CD4-positive, alpha-beta T cell (primary cell): ENCODE measurements around the gene PSTK. TPM values are rescaled to one million over a fixed set of nuclear protein-coding genes. Genes with fewer than 3 reads are reported as not detected.
A peak's percentile ranks its signal among the peaks of the same experiment; 100 is the strongest.

Source experiments
- ATAC-seq: fragments of 200-7000 bp; cut with Tn5 transposase; one replicate; pipeline ENCODE4 v1.10.0; 2022; ENCODE audit warnings: mild to moderate bottlenecking; ENCODE audit not compliant: poor library complexity
- CTCF ChIA-PET: fragments of 350-600 bp; sonication (Branson Sonifier 250); formaldehyde crosslinking; loops from one replicate; lab custom pipeline; 2021; ENCODE audit warnings: antibody characterized with exemption, inconsistent platforms; lab: Charles Lee
- POLR2A ChIA-PET: fragments of 350-600 bp; sonication (Branson Sonifier 250); formaldehyde crosslinking; loops from one replicate; lab custom pipeline; 2021; ENCODE audit warnings: antibody characterized with exemption, inconsistent platforms; lab: Charles Lee
- DNase-seq, 14 experiments: peaks; one replicate each; pipeline ENCODE4 v3.0.0-alpha.2; 2013 to 2020; ENCODE audit warnings: mixed read lengths in 2 of 14
- H3K27ac ChIP-seq, 2 donors: one replicate each; pipeline versions ENCODE4 v1.5.1 to v1.7.0; 2013; ENCODE audit warnings: low read length in 2 of 2, low read depth in 1 of 2, mild to moderate bottlenecking in 1 of 2
- H3K27me3 ChIP-seq, 2 experiments: 1 replicate in 1 of 2; 2 replicates in 1 of 2; pipeline versions ENCODE4 v1.6.1 to v1.7.0; 2013; ENCODE audit warnings: low read length in 2 of 2, control low read depth in 1 of 2, mild to moderate bottlenecking in 1 of 2, moderate library complexity in 1 of 2; ENCODE audit not compliant: insufficient read depth in 2 of 2, control insufficient read depth in 1 of 2
- H3K36me3 ChIP-seq: one replicate; pipeline ENCODE4 v1.6.1; 2013; ENCODE audit warnings: low read length, control low read depth; ENCODE audit not compliant: insufficient read depth
- H3K4me1 ChIP-seq: one replicate; pipeline ENCODE4 v1.6.1; 2013; ENCODE audit warnings: low read length, control low read depth; ENCODE audit not compliant: insufficient read depth
- H3K4me3 ChIP-seq: one replicate; pipeline ENCODE4 v1.5.1; 2013; ENCODE audit warnings: mild to moderate bottlenecking, low read length, moderate library complexity
- H3K9me3 ChIP-seq, 2 experiments: 1 replicate in 1 of 2; 2 replicates in 1 of 2; pipeline versions ENCODE4 v1.6.1 to v1.7.0; 2013; ENCODE audit warnings: low read length in 2 of 2, mild to moderate bottlenecking in 2 of 2, control low read depth in 1 of 2, moderate library complexity in 1 of 2; ENCODE audit not compliant: control insufficient read depth in 1 of 2, insufficient read depth in 1 of 2
- H3K27ac Mint-ChIP-seq: one replicate; pipeline ENCODE4 v1.8.0; 2020; ENCODE audit warnings: mixed read lengths
- H3K27me3 Mint-ChIP-seq: one replicate; pipeline ENCODE4 v1.8.0; 2021; ENCODE audit warnings: mixed read lengths
- H3K36me3 Mint-ChIP-seq: one replicate; pipeline ENCODE4 v1.8.0; 2021; ENCODE audit warnings: low read depth, mixed read lengths
- H3K4me1 Mint-ChIP-seq: one replicate; pipeline ENCODE4 v1.8.0; 2021; ENCODE audit warnings: low read depth, mixed read lengths
- H3K4me3 Mint-ChIP-seq: one replicate; pipeline ENCODE4 v1.8.0; 2020; ENCODE audit warnings: mild to moderate bottlenecking, mixed read lengths
- H3K9me3 Mint-ChIP-seq: one replicate; pipeline ENCODE4 v1.8.0; 2020; ENCODE audit warnings: mixed read lengths
- intact Hi-C, 2 experiments: fragments of 100-400 bp; cut with DNase I in 1 of 2; cut with micrococcal nuclease in 1 of 2; formaldehyde crosslinking; loops; one replicate each; pipeline versions ENCODE4 v1.15.1 to v1.9.0; 2023 to 2025; cut with DNase I, micrococcal nuclease
- total RNA-seq, 174 experiments: library from RNA in 2 of 174; stranded (reverse) in 2 of 174; gene quantifications; one replicate each; pipeline ENCODE4 v1.2.3 and lab custom pipeline; 2021 to 2026
- TF ChIP-seq, protein P1 (sequence below): fragments of 200-600 bp; IDR thresholded peaks from one replicate; pipeline ENCODE4 v1.8.0; 2022; ENCODE audit warnings: antibody characterized with exemption, mild to moderate bottlenecking

PSTK gene
- total RNA-seq, 2 experiments from 2014 or later: 16.1 to 18.6 TPM

DNA sequence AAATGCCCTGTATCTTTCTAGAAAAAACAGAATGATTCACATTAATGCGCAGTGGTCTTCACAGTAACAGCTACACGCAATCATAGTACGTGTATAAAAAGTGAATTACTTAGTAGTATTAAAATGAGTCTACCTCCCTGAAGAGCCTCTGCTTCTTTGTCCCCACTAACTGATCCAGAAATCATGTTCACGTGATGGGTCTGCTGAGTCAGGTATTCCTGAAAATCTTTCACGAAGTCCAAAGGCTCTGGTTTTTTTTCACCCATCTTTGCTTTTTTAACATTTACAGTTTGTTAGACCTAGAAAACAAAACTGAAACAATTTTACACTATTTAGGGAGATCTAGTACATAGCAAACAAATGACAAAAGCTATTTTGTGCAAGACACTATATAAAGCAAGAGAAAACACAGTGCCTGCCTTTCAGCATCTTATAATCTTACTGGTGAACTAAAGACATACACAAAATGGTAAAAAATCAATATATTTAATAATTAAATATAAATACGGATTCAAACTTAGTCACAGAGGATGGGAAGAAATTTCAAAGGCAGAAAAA is 18.2 kb downstream of the PSTK start:
- Histone ChIP-seq H3K9me3 (no peaks in the 10 kb centered on the region), H3K27ac (no peak overlapping the region), H3K4me1 (peaks cover 2% of the 10 kb centered on the region), H3K4me3 (no peak overlapping the region), H3K36me3 (peaks cover 45% of the 10 kb centered on the region), H3K27me3 (no peaks in the 10 kb centered on the region)
- Mint-ChIP-seq H3K9me3 (no peaks in the 10 kb centered on the region), H3K27me3 (no peaks in the 10 kb centered on the region), H3K4me1 (peaks cover 44% of the 10 kb centered on the region), H3K27ac (no peak overlapping the region), H3K4me3 (no peak overlapping the region), H3K36me3 (peaks cover 76% of the 10 kb centered on the region)
- POLR2A ChIA-PET: interaction anchor here (3.9 kb wide), 1 partner anchor 9 kb away, joined by 21 read pairs; the partner anchor contains the start of gene IKZF5
- no peak for DNase-seq
- intact Hi-C loops: no loop called here
- TF ChIP-seq, protein P1, sequence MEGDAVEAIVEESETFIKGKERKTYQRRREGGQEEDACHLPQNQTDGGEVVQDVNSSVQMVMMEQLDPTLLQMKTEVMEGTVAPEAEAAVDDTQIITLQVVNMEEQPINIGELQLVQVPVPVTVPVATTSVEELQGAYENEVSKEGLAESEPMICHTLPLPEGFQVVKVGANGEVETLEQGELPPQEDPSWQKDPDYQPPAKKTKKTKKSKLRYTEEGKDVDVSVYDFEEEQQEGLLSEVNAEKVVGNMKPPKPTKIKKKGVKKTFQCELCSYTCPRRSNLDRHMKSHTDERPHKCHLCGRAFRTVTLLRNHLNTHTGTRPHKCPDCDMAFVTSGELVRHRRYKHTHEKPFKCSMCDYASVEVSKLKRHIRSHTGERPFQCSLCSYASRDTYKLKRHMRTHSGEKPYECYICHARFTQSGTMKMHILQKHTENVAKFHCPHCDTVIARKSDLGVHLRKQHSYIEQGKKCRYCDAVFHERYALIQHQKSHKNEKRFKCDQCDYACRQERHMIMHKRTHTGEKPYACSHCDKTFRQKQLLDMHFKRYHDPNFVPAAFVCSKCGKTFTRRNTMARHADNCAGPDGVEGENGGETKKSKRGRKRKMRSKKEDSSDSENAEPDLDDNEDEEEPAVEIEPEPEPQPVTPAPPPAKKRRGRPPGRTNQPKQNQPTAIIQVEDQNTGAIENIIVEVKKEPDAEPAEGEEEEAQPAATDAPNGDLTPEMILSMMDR: no peak
- CTCF ChIA-PET: interaction anchor here (0.8 to 1.4 kb wide), 3 partner anchors 9 to 1061 kb away, joined by 3 read pairs; no protein-coding TSS in a partner anchor
- ATAC-seq: no peak

DNA sequence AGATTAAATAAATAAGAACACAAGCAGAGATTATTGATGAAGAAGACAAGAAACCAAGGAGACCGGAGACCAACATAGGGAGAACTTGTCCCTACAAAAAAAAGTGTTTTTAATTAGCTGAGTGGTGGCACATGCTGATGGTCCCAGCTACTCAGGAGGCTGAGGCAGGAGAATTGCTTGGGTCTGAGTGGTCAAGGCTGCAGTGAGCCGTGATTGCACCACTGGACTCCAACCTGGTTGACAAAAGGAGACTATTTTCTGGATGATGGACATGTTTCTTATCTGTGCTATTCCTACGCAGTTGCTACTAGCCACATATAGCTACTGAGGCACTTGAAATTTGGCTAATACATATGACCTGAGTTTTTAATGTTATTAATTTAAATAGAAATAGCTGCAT is 18.7 kb downstream of the PSTK start:
- H3K36me3 Mint-ChIP-seq: peaks cover 75% of the 10 kb centered on the region
- H3K9me3 ChIP-seq: no peaks in the 10 kb centered on the region
- POLR2A ChIA-PET: interaction anchor here (3.9 kb wide), 1 partner anchor 9 kb away, joined by 21 read pairs; the partner anchor contains the start of gene IKZF5
- intact Hi-C loops: no loop called here
- CTCF ChIA-PET: interaction anchor here (0.8 kb wide), 1 partner anchor 1062 kb away, joined by 3 read pairs; no protein-coding TSS in a partner anchor
- peaks cover 49% of the 10 kb centered on the region for H3K4me1 Mint-ChIP-seq
- no peak overlapping the region for H3K27ac Mint-ChIP-seq
- TF ChIP-seq, protein P1: no peak
- no peak for DNase-seq
- peaks cover 2% of the 10 kb centered on the region for H3K4me1 ChIP-seq
- no peaks in the 10 kb centered on the region for H3K27me3 ChIP-seq
- H3K27ac ChIP-seq: no peak overlapping the region
- no peaks in the 10 kb centered on the region for H3K9me3 Mint-ChIP-seq
- H3K4me3 Mint-ChIP-seq: no peak overlapping the region
- ATAC-seq: no peak
- H3K36me3 ChIP-seq: peaks cover 41% of the 10 kb centered on the region
- H3K4me3 ChIP-seq: no peak overlapping the region
- H3K27me3 Mint-ChIP-seq: no peaks in the 10 kb centered on the region

DNA sequence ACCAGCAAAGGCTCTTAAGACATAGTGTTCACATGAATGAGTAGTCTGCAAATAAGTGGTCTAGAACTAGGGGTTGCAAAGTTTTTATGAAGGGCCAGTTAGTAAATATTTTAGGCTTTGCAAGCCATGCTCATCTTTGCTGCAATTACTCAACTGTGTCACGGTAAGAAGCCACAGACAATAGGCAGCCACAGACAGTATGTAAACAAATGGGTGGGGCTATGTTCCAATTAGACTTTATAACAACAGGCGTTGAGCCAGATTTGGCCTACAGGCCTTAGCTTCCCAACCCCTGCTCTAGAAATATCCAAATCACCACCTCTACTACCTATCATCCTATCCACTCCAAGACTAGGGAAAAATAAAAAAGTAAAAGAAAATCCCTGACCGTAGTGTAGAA is 19.1 kb downstream of the PSTK start:
- TF ChIP-seq, protein P1: no peak
- Mint-ChIP-seq H3K36me3 (peaks cover 71% of the 10 kb centered on the region), H3K4me1 (peaks cover 53% of the 10 kb centered on the region), H3K27me3 (no peaks in the 10 kb centered on the region), H3K9me3 (no peaks in the 10 kb centered on the region), H3K4me3 (no peak overlapping the region), H3K27ac (peak overlapping the region; percentile 4)
- Histone ChIP-seq H3K27me3 (no peaks in the 10 kb centered on the region), H3K4me1 (peaks cover 2% of the 10 kb centered on the region), H3K36me3 (peaks cover 37% of the 10 kb centered on the region), H3K4me3 (no peak overlapping the region), H3K27ac (no peak overlapping the region), H3K9me3 (no peaks in the 10 kb centered on the region)
- ATAC-seq: peak; percentile 29
- no peak for DNase-seq
- CTCF ChIA-PET: no interaction called here
- POLR2A ChIA-PET: interaction anchor here (3.9 kb wide), 1 partner anchor 8 kb away, joined by 21 read pairs; the partner anchor contains the start of gene IKZF5
- intact Hi-C loops: no loop called here
